ENCODE results near the gene PDE8B. TPM values are rescaled to one million over a fixed set of nuclear protein-coding genes. Genes with fewer than 3 reads are reported as not detected.

Gene PDE8B
- total RNA-seq, 1 experiment from 2014 or later: 0.54 TPM

DNA sequence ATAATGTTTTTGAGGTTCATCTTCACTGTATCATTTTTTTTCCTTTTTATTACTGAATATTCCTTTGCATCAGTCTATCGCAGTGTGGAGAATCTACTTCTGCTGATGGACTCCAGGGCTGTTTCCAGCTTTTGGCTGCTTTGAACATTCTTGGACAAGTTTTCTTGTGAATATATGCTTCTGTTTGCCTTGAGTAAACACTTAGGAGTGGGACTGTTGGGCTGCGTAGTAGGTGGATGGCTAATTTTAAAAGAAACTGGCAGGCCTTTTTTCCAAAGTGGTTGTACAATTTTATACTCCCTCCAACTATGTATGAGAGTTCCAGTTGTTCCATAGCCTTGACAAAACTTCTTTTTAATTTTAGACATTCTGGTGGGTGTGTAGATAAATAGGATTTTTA is 179.3 kb downstream of the PDE8B start:
- DNase-seq: no peak
- BruUV-seq (replicated peaks): no TSS peak
- no peak overlapping the region for H3K4me3 Mint-ChIP-seq (ENCODE audit: low read depth, unreplicated experiment)
- H3K9me3 Mint-ChIP-seq (ENCODE audit: low read depth, unreplicated experiment): no peaks in the 10 kb centered on the region
- no peaks in the 10 kb centered on the region for H3K36me3 Mint-ChIP-seq (ENCODE audit: insufficient read depth, unreplicated experiment)
- no peaks in the 10 kb centered on the region for H3K27me3 Mint-ChIP-seq (ENCODE audit: unreplicated experiment)
- no peaks in the 10 kb centered on the region for H3K4me1 Mint-ChIP-seq (ENCODE audit: low read depth, unreplicated experiment)
- intact Hi-C loops (cut with micrococcal nuclease; ENCODE audit: unreplicated experiment): no loop called here
- no peak for TF ChIP-seq CTCF (IDR thresholded peaks at IDR 0.05; ENCODE audit: unreplicated experiment)
- CTCF ChIA-PET: no interaction called here
- no peak overlapping the region for H3K27ac Mint-ChIP-seq (ENCODE audit: unreplicated experiment)

DNA sequence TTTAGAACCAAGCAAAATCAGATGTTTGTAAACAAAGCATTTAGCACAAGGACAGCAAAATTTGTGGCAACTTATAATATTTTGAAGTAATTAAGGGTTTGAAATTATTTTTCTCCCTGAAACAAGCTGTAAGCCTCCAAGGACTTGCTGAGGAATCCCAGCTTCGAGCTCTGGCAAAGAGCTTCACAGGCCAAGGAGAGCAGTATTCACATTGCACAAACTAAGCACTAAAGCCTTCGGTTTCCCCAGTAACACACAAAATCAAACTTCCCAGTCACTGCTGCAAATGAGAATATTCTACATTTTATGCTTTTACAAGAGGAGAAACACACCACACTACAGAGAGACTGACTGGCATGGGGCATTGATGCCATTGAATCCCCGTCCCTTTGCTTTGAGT is 179.7 kb downstream of the PDE8B start:
- Mint-ChIP-seq H3K4me3 (ENCODE audit: low read depth, unreplicated experiment) (no peak overlapping the region), H3K9me3 (ENCODE audit: low read depth, unreplicated experiment) (no peaks in the 10 kb centered on the region), H3K36me3 (ENCODE audit: insufficient read depth, unreplicated experiment) (no peaks in the 10 kb centered on the region), H3K4me1 (ENCODE audit: low read depth, unreplicated experiment) (no peaks in the 10 kb centered on the region), H3K27ac (ENCODE audit: unreplicated experiment) (no peak overlapping the region), H3K27me3 (ENCODE audit: unreplicated experiment) (no peaks in the 10 kb centered on the region)
- no TSS peak for BruUV-seq (replicated peaks)
- no peak for DNase-seq
- CTCF ChIA-PET: no interaction called here
- TF ChIP-seq CTCF (IDR thresholded peaks at IDR 0.05; ENCODE audit: unreplicated experiment): no peak
- intact Hi-C loops (cut with micrococcal nuclease; ENCODE audit: unreplicated experiment): no loop called here

DNA sequence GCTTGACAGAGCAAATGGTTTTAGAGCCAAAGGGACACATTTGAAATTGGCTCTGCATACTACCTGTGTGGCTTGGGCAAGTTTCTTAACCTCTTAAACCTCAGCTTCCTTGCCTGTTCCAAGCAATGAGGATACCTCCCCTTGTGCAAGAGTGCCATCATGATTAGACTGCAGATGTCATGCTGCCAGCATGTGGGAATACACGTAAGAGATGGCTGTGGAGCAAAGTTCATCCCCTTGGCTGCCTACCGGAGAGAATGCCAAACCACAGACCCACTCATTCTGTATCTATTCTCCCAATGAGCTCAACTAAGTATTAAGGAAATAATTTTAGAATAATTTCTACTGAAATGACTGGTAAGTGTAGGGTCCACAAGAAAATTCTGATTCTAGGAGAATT is 180.3 kb downstream of the PDE8B start:
- Mint-ChIP-seq H3K27ac (ENCODE audit: unreplicated experiment) (no peak overlapping the region), H3K9me3 (ENCODE audit: low read depth, unreplicated experiment) (no peaks in the 10 kb centered on the region), H3K36me3 (ENCODE audit: insufficient read depth, unreplicated experiment) (no peaks in the 10 kb centered on the region), H3K27me3 (ENCODE audit: unreplicated experiment) (no peaks in the 10 kb centered on the region), H3K4me1 (ENCODE audit: low read depth, unreplicated experiment) (no peaks in the 10 kb centered on the region), H3K4me3 (ENCODE audit: low read depth, unreplicated experiment) (no peak overlapping the region)
- BruUV-seq (replicated peaks): no TSS peak
- intact Hi-C loops (cut with micrococcal nuclease; ENCODE audit: unreplicated experiment): no loop called here
- no peak for TF ChIP-seq CTCF (IDR thresholded peaks at IDR 0.05; ENCODE audit: unreplicated experiment)
- no peak for DNase-seq
- CTCF ChIA-PET: no interaction called here

DNA sequence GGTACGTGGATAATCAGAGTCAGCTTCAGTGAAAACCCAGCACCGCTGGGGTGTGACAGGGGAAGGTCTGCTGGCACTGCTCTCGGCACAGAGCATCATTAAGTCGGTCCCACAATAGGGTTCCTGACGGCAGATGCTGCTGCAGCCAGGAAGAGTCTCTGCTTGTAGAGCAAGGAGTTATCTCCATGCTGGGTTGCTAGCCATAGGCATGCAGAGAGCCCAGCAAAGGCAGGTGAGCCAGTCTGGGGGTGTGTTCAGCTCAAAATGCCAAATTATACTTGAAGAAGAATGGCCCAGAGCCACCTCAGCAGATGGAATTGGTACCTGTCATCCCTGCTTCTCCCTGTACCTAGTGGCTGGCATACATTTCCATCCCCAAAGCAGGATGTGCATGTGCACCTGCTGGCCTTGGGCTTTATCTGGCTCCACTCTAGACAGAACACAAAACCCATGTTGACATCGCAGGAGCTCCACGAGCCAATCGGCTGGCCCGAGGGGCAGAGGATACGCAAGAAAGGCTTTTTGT is 180.8 kb downstream of the PDE8B start:
- Mint-ChIP-seq H3K4me1 (ENCODE audit: low read depth, unreplicated experiment) (no peaks in the 10 kb centered on the region), H3K36me3 (ENCODE audit: insufficient read depth, unreplicated experiment) (no peaks in the 10 kb centered on the region), H3K9me3 (ENCODE audit: low read depth, unreplicated experiment) (no peaks in the 10 kb centered on the region), H3K4me3 (ENCODE audit: low read depth, unreplicated experiment) (no peak overlapping the region), H3K27ac (ENCODE audit: unreplicated experiment) (no peak overlapping the region), H3K27me3 (ENCODE audit: unreplicated experiment) (no peaks in the 10 kb centered on the region)
- CTCF ChIA-PET: interaction anchor here (0.7 kb wide), 1 partner anchor 24 kb away, joined by 3 read pairs; no protein-coding TSS in a partner anchor
- BruUV-seq (replicated peaks): no TSS peak
- DNase-seq: no peak
- intact Hi-C loops (cut with micrococcal nuclease; ENCODE audit: unreplicated experiment): no loop called here
- no peak for TF ChIP-seq CTCF (IDR thresholded peaks at IDR 0.05; ENCODE audit: unreplicated experiment)
